Stimulated activated CD4-positive, alpha-beta T cell treated with anti-CD3 and anti-CD28 coated beads, Interleukin-15, amount 100 ng/mL, for 24 hours (primary cell): ENCODE measurements around the gene ATP8B3.

Experiments used
- DNase-seq: peaks from one replicate; pipeline ENCODE4 v3.0.0-alpha.2; 2020

Gene ATP8B3, protein sequence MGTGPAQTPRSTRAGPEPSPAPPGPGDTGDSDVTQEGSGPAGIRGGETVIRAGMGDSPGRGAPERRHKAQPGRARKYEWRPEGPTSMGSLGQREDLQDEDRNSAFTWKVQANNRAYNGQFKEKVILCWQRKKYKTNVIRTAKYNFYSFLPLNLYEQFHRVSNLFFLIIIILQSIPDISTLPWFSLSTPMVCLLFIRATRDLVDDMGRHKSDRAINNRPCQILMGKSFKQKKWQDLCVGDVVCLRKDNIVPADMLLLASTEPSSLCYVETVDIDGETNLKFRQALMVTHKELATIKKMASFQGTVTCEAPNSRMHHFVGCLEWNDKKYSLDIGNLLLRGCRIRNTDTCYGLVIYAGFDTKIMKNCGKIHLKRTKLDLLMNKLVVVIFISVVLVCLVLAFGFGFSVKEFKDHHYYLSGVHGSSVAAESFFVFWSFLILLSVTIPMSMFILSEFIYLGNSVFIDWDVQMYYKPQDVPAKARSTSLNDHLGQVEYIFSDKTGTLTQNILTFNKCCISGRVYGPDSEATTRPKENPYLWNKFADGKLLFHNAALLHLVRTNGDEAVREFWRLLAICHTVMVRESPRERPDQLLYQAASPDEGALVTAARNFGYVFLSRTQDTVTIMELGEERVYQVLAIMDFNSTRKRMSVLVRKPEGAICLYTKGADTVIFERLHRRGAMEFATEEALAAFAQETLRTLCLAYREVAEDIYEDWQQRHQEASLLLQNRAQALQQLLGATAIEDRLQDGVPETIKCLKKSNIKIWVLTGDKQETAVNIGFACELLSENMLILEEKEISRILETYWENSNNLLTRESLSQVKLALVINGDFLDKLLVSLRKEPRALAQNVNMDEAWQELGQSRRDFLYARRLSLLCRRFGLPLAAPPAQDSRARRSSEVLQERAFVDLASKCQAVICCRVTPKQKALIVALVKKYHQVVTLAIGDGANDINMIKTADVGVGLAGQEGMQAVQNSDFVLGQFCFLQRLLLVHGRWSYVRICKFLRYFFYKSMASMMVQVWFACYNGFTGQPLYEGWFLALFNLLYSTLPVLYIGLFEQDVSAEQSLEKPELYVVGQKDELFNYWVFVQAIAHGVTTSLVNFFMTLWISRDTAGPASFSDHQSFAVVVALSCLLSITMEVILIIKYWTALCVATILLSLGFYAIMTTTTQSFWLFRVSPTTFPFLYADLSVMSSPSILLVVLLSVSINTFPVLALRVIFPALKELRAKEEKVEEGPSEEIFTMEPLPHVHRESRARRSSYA (N-terminal part only)

DNA sequence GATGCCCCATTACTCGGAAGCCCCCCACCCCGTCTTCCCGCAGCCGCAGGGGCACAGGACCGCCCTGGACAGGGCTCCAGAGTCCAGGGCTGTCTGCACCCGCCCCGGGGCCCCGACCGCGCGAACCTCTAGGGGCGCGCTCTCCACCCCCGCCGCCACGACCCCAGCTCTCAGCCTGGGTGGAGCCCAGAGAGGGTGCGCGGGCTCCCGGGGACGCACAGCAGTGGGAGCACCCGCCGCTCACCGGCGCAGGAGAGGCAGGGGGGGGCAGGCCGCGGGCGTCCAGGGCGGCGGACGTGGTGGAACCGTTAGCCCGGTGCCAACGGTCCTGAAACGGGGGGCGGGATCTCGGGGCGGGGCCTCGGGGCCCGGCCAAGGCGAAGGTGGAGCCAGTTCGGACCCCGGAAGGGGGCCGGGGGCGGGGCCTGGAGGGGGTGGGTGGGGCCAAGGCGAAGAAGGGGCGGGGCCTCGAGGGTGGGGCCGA lies at the start of gene ATP8B3:
Gene ATP8B3, minus strand, starts transcription at position 335 of the 484 bp plus-strand sequence. CDS start 540 bp downstream, outside the sequence.
- DNase-seq: no peak

DNA sequence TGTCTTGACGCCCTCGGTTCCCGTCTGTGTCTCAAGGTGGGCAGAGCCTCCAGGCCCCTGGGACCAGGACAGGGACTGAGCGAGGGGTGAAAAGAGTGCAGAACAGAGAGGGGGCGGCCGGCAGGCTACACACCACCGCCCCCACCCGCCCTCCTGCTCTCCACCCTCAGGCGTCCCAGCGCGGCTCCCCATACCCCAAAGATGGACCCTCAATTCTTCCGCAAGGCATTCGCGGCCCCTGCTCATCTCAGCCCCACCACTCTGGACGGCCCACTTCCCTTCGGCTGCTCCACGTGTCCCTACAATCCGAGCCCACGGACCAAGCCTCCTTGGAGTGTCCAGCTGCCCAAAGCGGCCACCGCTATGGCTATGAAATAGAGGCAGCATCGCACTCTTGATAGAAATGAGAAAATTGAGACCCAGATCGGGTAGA lies 49.5 kb upstream of the ATP8B3 start:
- DNase-seq: no peak

DNA sequence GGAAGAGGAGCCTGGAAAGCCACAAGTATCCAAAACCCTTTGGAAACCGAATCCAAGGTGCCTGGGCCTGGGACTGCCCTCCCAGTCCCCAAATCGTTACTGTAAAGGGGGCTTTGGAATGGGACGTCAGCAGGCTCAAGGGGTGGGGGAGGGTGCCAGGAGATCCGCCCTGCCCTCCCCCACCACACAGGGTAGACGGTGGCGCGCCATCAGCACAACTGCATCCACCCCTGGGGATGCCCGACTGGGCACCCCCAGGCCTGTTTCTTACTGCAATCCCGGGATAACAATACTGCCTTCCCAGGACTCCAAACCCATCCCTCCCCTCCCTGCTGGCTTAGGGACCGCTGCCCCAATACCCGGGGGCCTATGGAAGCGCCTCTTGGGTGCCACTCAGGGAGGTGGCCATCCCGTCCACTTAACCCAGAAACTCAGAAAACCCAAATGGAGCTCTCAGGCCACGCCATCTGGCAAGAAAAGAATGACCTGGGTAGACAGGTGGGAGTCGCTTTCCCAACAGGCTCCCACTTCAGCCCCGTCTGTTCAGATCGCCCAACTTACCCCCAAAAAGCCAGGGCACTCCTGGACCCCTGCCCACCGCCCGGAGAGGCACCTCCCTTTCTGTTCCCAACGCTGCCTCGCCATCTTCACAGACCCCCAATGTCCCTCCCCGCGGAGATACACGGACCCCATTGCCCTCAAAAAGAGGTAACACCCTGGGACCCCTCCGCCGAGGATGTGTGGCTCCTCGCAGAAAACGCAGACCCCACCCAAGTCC lies 48.9 kb upstream of the ATP8B3 start:
- no peak for DNase-seq

- peak; percentile 73 for DNase-seq
Observed at GRCh38 chr19:1860042-1860775, 48.1 kb upstream of the ATP8B3 start.

- no peak for DNase-seq
Observed at GRCh38 chr19:1859331-1859781, 47.3 kb upstream of the ATP8B3 start.

- no peak for DNase-seq
Observed at GRCh38 chr19:1858412-1859081, 46.5 kb upstream of the ATP8B3 start.

DNA sequence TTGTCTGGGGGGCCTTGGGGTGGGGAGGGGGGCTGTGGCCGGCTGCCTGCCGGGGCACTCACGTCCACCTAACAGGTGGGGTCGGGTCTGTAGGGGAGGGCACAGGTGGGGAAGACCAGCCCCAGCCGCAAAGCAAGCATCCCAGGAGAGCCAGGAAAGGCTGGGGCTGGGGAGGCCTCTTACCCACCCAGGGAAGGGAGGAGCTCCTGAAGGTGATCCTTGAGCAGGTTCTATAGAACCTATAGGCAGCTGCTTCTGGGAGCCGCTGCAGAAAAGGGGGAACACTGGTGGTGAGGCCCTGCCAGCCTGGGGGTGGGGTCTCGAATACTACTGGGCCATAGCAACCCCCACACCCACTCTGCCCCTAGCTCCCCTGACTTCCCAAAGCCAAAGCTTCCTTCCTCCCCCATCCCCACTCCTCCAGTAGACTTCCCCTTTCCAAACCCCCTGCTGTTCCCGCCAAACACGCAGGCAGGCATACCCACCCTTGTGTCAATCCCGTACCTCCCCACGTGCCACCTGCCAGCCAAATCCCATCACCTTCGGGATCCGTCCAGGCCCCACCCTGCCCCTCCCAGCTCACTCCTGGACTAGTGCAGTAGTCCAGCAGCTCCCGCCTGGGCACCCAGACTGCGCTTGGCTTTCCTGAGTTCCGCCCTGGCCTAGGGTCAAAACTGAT lies 45.7 kb upstream of the ATP8B3 start:
- no peak for DNase-seq

DNA sequence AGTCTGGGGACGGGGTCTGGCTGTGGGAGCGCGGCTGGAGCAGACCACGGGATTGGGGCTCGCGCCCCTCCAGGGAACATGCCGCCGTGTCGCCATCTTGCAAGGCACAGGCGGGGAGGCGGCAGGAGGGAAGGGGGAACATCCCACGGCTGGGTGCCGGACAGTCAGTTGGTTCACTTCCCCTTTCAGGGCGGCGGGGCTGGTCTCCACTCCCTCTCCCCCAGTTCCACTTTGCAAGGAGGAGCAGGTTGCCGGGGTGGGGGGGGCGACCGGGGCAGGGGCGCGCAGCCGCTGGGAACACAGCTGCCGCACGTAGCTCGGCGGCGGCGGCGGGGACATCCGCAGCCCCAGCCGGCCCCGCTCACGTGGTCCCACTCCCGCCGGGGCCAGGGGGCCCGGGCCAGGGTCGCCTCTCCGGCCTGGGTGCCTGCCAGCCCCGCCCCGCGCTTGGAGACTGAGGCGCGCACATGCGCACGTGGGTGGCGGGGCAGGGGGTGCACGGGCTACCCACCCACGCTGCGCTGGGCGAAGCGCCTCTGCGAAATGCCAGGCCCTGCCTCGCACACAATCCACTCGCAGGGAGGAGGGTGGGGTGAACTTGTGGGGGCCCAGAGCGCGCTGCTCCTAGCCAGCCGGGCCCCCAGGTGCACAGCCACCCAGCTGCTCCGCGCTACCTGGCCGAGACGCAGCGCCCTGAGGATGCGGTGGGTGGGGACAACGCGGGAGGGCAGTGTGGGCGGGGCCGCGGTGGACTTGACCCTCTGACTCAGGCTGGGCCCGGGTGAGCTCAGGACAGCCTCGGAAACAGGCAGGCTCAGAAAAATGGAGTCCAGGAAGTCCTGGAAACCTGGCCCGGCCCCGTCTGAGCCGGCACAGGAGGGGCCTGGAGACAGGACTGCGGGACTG lies 44.9 kb upstream of the ATP8B3 start:
- peak; percentile 68 for DNase-seq

- no peak for DNase-seq
Observed at GRCh38 chr19:1856345-1856697, 44.2 kb upstream of the ATP8B3 start.

- DNase-seq: peak; percentile 56
Observed at GRCh38 chr19:1855828-1856255, 43.8 kb upstream of the ATP8B3 start.

- DNase-seq: peak; percentile 92
Observed at GRCh38 chr19:1855040-1855827, 43.2 kb upstream of the ATP8B3 start.

GRCh38 chr19:1854542-1855039 lies 42.5 kb upstream of the ATP8B3 start:
- DNase-seq: no peak

- DNase-seq: no peak
Observed at GRCh38 chr19:1854039-1854541, 42.0 kb upstream of the ATP8B3 start.

GRCh38 chr19:1853295-1854038 lies 41.4 kb upstream of the ATP8B3 start:
- DNase-seq: peak; percentile 87

- DNase-seq: no peak
Observed at GRCh38 chr19:1852581-1853128, 40.6 kb upstream of the ATP8B3 start.
